HEK293 (cell line): ENCODE measurements around the gene GUCA1C.

ENCODE experiments used
- CTCF ChIA-PET: fragments of 350-600 bp; formaldehyde crosslinking; extraction: SDS; loops from one replicate; lab custom pipeline; 2021; ENCODE audit warnings: antibody characterized with exemption; lab: Yijun Ruan, JAX
- POLR2A ChIA-PET: fragments of 300-600 bp; formaldehyde crosslinking; extraction: SDS; loops from one replicate; lab custom pipeline; 2020; ENCODE audit warnings: antibody characterized with exemption, inconsistent platforms; lab: Yijun Ruan, JAX
- H3K27ac ChIP-seq: fragments of 200-500 bp; sonication (Bioruptor generic); 2 replicates; pipeline ENCODE4 v1.5.1; 2014; ENCODE audit warnings: low read depth, low read length, control low read depth, inconsistent platforms; ENCODE audit errors: extremely low read depth
- H3K36me3 ChIP-seq, 2 experiments: fragments of 200-500 bp in 1 of 2; sonication (Bioruptor generic) in 1 of 2; 1 replicate in 1 of 2; 2 replicates in 1 of 2; pipeline ENCODE4 v1.5.1; 2014 to 2017; ENCODE audit warnings: inconsistent platforms in 2 of 2, low read length in 2 of 2; ENCODE audit not compliant: control insufficient read depth in 2 of 2, insufficient read depth in 1 of 2
- H3K4me1 ChIP-seq: fragments of 200-500 bp; sonication (Bioruptor generic); 2 replicates; pipeline ENCODE4 v1.5.1; 2014; ENCODE audit warnings: mild to moderate bottlenecking, low read length, inconsistent platforms; ENCODE audit not compliant: control insufficient read depth, insufficient read depth
- H3K4me3 ChIP-seq: 2 replicates; pipeline ENCODE4 v1.5.1; 2011; ENCODE audit warnings: low read depth, mild to moderate bottlenecking, control low read depth, low read length, moderate library complexity
- H3K9me3 ChIP-seq: fragments of 200-500 bp; sonication (Bioruptor generic); 2 replicates; pipeline ENCODE4 v1.5.1; 2014; ENCODE audit warnings: low read depth, low read length, inconsistent platforms; ENCODE audit not compliant: control insufficient read depth, insufficient read depth
- ATF2 ChIP-seq: fragments of 450-650 bp; formaldehyde crosslinking; IDR thresholded peaks from 2 replicates; pipeline ENCODE4 v1.5.1; 2016; ENCODE audit warnings: missing biosample characterization, missing genetic modification characterization, low read depth
- GLI4 ChIP-seq: fragments of 450-650 bp; formaldehyde crosslinking; IDR thresholded peaks from 2 replicates; pipeline ENCODE4 v1.5.1; 2016; ENCODE audit warnings: missing biosample characterization, missing genetic modification characterization
- HOXC10 ChIP-seq: sonication (generic); formaldehyde crosslinking; IDR thresholded peaks from 2 replicates; pipeline ENCODE4 v1.8.1; 2023; ENCODE audit warnings: mild to moderate bottlenecking, missing genetic modification reagents
- KLF16 ChIP-seq: fragments of 450-650 bp; formaldehyde crosslinking; IDR thresholded peaks from 2 replicates; pipeline ENCODE4 v1.5.1; 2017; ENCODE audit warnings: missing biosample characterization, missing genetic modification characterization
- KLF7 ChIP-seq: fragments of 450-650 bp; formaldehyde crosslinking; IDR thresholded peaks from 2 replicates; pipeline ENCODE4 v1.5.1; 2016; ENCODE audit warnings: missing biosample characterization, missing genetic modification characterization, borderline replicate concordance
- ZBTB49 ChIP-seq: fragments of 450-650 bp; formaldehyde crosslinking; IDR thresholded peaks from 2 replicates; pipeline ENCODE4 v1.5.1; 2016; ENCODE audit warnings: missing biosample characterization, missing genetic modification characterization, low read depth
- ZFHX2 ChIP-seq: fragments of 450-650 bp; formaldehyde crosslinking; conservative IDR thresholded peaks from 2 replicates; pipeline ENCODE4 v1.5.1; 2016; ENCODE audit warnings: missing biosample characterization, missing genetic modification characterization
- ZFP41 ChIP-seq: fragments of 450-650 bp; formaldehyde crosslinking; IDR thresholded peaks from 2 replicates; pipeline ENCODE4 v1.5.1; 2016; ENCODE audit warnings: missing biosample characterization, missing genetic modification characterization, borderline replicate concordance
- ZNF132 ChIP-seq: fragments of 450-650 bp; formaldehyde crosslinking; IDR thresholded peaks from 2 replicates; pipeline ENCODE4 v1.5.1; 2017; ENCODE audit warnings: missing biosample characterization, missing genetic modification characterization, borderline replicate concordance
- ZNF184 ChIP-seq: fragments of 450-650 bp; IDR thresholded peaks from 2 replicates; pipeline ENCODE4 v1.5.1; 2018; ENCODE audit warnings: missing biosample characterization, mild to moderate bottlenecking, missing genetic modification characterization
- ZNF211 ChIP-seq: fragments of 450-650 bp; formaldehyde crosslinking; IDR thresholded peaks from 2 replicates; pipeline ENCODE4 v1.5.1; 2016; ENCODE audit warnings: low read depth, missing biosample characterization, missing genetic modification characterization
- ZNF266 ChIP-seq: fragments of 450-650 bp; formaldehyde crosslinking; IDR thresholded peaks from 2 replicates; pipeline ENCODE4 v1.5.1; 2016; ENCODE audit warnings: missing biosample characterization, missing genetic modification characterization, low read depth
- ZNF341 ChIP-seq: fragments of 450-650 bp; formaldehyde crosslinking; IDR thresholded peaks from 2 replicates; pipeline ENCODE4; 2016; ENCODE audit warnings: low read depth, missing biosample characterization, missing genetic modification characterization
- ZNF394 ChIP-seq: fragments of 450-650 bp; formaldehyde crosslinking; IDR thresholded peaks from 2 replicates; pipeline ENCODE4 v1.5.1; 2016; ENCODE audit warnings: missing biosample characterization, missing genetic modification characterization, mild to moderate bottlenecking, moderate library complexity, borderline replicate concordance
- ZNF416 ChIP-seq: fragments of 450-650 bp; formaldehyde crosslinking; IDR thresholded peaks from 2 replicates; pipeline ENCODE4 v1.5.1; 2016; ENCODE audit warnings: missing biosample characterization, missing genetic modification characterization
- ZNF530 ChIP-seq: fragments of 450-650 bp; formaldehyde crosslinking; IDR thresholded peaks from 2 replicates; pipeline ENCODE4 v1.5.1; 2016; ENCODE audit warnings: low read depth, missing biosample characterization, missing genetic modification characterization
- ZNF549 ChIP-seq: fragments of 450-650 bp; IDR thresholded peaks from 2 replicates; pipeline ENCODE4 v1.5.1; 2018; ENCODE audit warnings: missing biosample characterization, missing genetic modification characterization, mild to moderate bottlenecking, inconsistent platforms, moderate library complexity
- ZNF596 ChIP-seq: fragments of 450-650 bp; IDR thresholded peaks from 2 replicates; pipeline ENCODE4 v1.5.0; 2018; ENCODE audit warnings: missing biosample characterization, mild to moderate bottlenecking, missing genetic modification characterization, moderate library complexity
- ZNF639 ChIP-seq: fragments of 450-650 bp; formaldehyde crosslinking; IDR thresholded peaks from 2 replicates; pipeline ENCODE4 v1.5.1; 2016; ENCODE audit warnings: missing biosample characterization, missing genetic modification characterization
- ZSCAN16 ChIP-seq: fragments of 450-650 bp; formaldehyde crosslinking; IDR thresholded peaks from 2 replicates; pipeline ENCODE4 v1.5.1; 2016; ENCODE audit warnings: missing biosample characterization, missing genetic modification characterization

GUCA1C gene

GRCh38 chr3:108887777-108888176 lies 65.9 kb downstream of the GUCA1C start:
- H3K36me3 ChIP-seq = no peaks in the 10 kb centered on the region
- TF ChIP-seq ZSCAN16 (tag by site-specific recombination) = no peak
- TF ChIP-seq GLI4 (tag by site-specific recombination) = no peak
- no peak for TF ChIP-seq ZNF266 (tag by site-specific recombination)
- TF ChIP-seq KLF16 (tag by site-specific recombination) = no peak
- no peak for TF ChIP-seq ZNF416 (tag by site-specific recombination)
- TF ChIP-seq ZFP41 (tag by site-specific recombination) = no peak
- TF ChIP-seq ZBTB49 (tag by site-specific recombination) = no peak
- TF ChIP-seq ZNF211 (tag by site-specific recombination) = no peak
- TF ChIP-seq HOXC10 (CRISPR knock-in tag) = no peak
- no peak for TF ChIP-seq ZNF639 (tag by site-specific recombination)
- no peak for TF ChIP-seq ZNF132 (tag by site-specific recombination)
- TF ChIP-seq ZNF394 (tag by site-specific recombination) = no peak
- TF ChIP-seq ZFHX2 = no peak
- no peak for TF ChIP-seq ZNF184 (tag by site-specific recombination)
- no peak for TF ChIP-seq KLF7 (tag by site-specific recombination)
- TF ChIP-seq ZNF530 = no peak
- TF ChIP-seq, all 188 proteins: peak for 0
- CTCF ChIA-PET = no interaction called here
- H3K4me3 ChIP-seq = no peak overlapping the region
- no peaks in the 10 kb centered on the region for H3K9me3 ChIP-seq
- no peaks in the 10 kb centered on the region for H3K4me1 ChIP-seq
- H3K27ac ChIP-seq = no peak overlapping the region
- POLR2A ChIA-PET = no interaction called here

- POLR2A ChIA-PET = interaction anchor here (0.7 kb wide), 1 partner anchor 67 kb away, joined by 3 read pairs; no protein-coding TSS in a partner anchor
- Histone ChIP-seq H3K4me1 (no peaks in the 10 kb centered on the region), H3K4me3 (no peak overlapping the region), H3K27ac (no peak overlapping the region), H3K36me3 (no peaks in the 10 kb centered on the region), H3K9me3 (no peaks in the 10 kb centered on the region)
- no peak for TF ChIP-seq ZNF596
- no peak for TF ChIP-seq ATF2
- TF ChIP-seq ZNF549 (tag by site-specific recombination) = no peak
- no peak for TF ChIP-seq ZNF341 (tag by site-specific recombination)
- CTCF ChIA-PET = interaction anchor here (0.7 kb wide), 1 partner anchor 396 kb away, joined by 3 read pairs; no protein-coding TSS in a partner anchor
Observed at GRCh38 chr3:108887121-108887520, 66.6 kb downstream of the GUCA1C start.
